H1 (cell line): Measurements from ENCODE around the gene SMOC2. TPM values are rescaled to one million over a fixed set of nuclear protein-coding genes. Genes with fewer than 3 reads are reported as not detected.
A peak's percentile ranks its signal among the peaks of the same experiment; 100 is the strongest.

Experiments used
- CTCF ChIA-PET: fragments of 300-600 bp; sonication (Branson Sonifier 250); formaldehyde crosslinking; loops from one replicate; lab custom pipeline; 2021; ENCODE audit not compliant: partially characterized antibody; lab: Charles Lee
- POLR2A ChIA-PET: fragments of 300-600 bp; sonication (Branson Sonifier 250); formaldehyde crosslinking; loops from one replicate; lab custom pipeline; 2021; ENCODE audit warnings: inconsistent platforms; ENCODE audit not compliant: partially characterized antibody; lab: Charles Lee
- DNase-seq, 2 experiments: peaks; one replicate each; pipeline versions ENCODE4 v3.0.0 to v3.0.0-alpha.2; 2010 to 2022; ENCODE audit warnings: low spot score in 2 of 2, low read depth in 1 of 2, mixed read lengths in 1 of 2
- FAIRE-seq: peaks from 2 replicates; lab custom pipeline; 2011; peaks lifted over from hg19 to GRCh38; lab: Jason Lieb, UNC
- H2AFZ ChIP-seq: 2 replicates; pipeline ENCODE4 v1.8.1; 2012; ENCODE audit warnings: low read length, inconsistent platforms
- H2AK5ac ChIP-seq: 2 replicates; pipeline ENCODE4 v1.6.1; 2013; ENCODE audit warnings: low read depth, low read length
- H2BK120ac ChIP-seq: replicated peaks from 2 replicates; pipeline ENCODE3; 2013; ENCODE audit warnings: low read depth, low read length, inconsistent platforms
- H2BK12ac ChIP-seq: 2 replicates; pipeline ENCODE4 v1.6.1; 2013; ENCODE audit warnings: low read depth, low read length
- H2BK15ac ChIP-seq: 2 replicates; pipeline ENCODE4 v1.6.1; 2013; ENCODE audit warnings: low read length
- H2BK20ac ChIP-seq: 2 replicates; pipeline ENCODE4 v1.6.1; 2013; ENCODE audit warnings: low read length
- H2BK5ac ChIP-seq: 2 replicates; pipeline ENCODE4 v1.6.1; 2013; ENCODE audit warnings: low read depth, low read length
- H3K14ac ChIP-seq: 2 replicates; pipeline ENCODE4 v1.6.1; 2013; ENCODE audit warnings: inconsistent platforms; ENCODE audit not compliant: insufficient read length
- H3K18ac ChIP-seq: 2 replicates; pipeline ENCODE4 v1.6.1; 2013; ENCODE audit warnings: low read length; ENCODE audit errors: extremely low read depth
- H3K23ac ChIP-seq: 2 replicates; pipeline ENCODE4 v1.6.1; 2013; ENCODE audit warnings: inconsistent platforms; ENCODE audit not compliant: insufficient read length
- H3K23me2 ChIP-seq: 2 replicates; pipeline ENCODE4 v1.6.1; 2013; ENCODE audit warnings: low read depth, low read length
- H3K27ac ChIP-seq: 2 replicates; pipeline ENCODE4 v1.6.1; 2011; ENCODE audit warnings: low read depth, low read length, inconsistent platforms
- H3K27me3 ChIP-seq, 4 experiments: replicated peaks in 1 of 4; 1 replicate in 1 of 4; 2 replicates in 3 of 4; pipeline versions ENCODE4 v1.6.1 to v1.8.1; 2011 to 2013; ENCODE audit warnings: low read length in 3 of 4, mild to moderate bottlenecking in 3 of 4, inconsistent platforms in 2 of 4, mixed read lengths in 2 of 4, moderate library complexity in 1 of 4; ENCODE audit not compliant: control insufficient read depth in 3 of 4, insufficient read depth in 3 of 4; ENCODE audit errors: extremely low read depth in 1 of 4
- H3K36me3 ChIP-seq, 4 experiments: 2 replicates each; pipeline versions ENCODE4 v1.6.1 to v1.8.1; 2011 to 2013; ENCODE audit warnings: mild to moderate bottlenecking in 4 of 4, low read length in 3 of 4, moderate library complexity in 2 of 4, control low read depth in 1 of 4, inconsistent platforms in 1 of 4; ENCODE audit not compliant: insufficient read depth in 4 of 4, control insufficient read depth in 2 of 4
- H3K4ac ChIP-seq: replicated peaks from 2 replicates; pipeline ENCODE3; 2013; ENCODE audit warnings: low read length, low read depth, mixed read lengths, inconsistent platforms; ENCODE audit not compliant: insufficient read length
- H3K4me1 ChIP-seq, 4 experiments: replicated peaks in 1 of 4; 1 replicate in 1 of 4; 2 replicates in 3 of 4; pipeline versions ENCODE4 v1.6.1 to v1.8.1; 2011 to 2013; ENCODE audit warnings: low read length in 3 of 4, inconsistent platforms in 2 of 4, mixed read lengths in 1 of 4; ENCODE audit not compliant: insufficient read depth in 4 of 4, control insufficient read depth in 3 of 4
- H3K4me2 ChIP-seq, 2 experiments: 2 replicates each; pipeline versions ENCODE4 v1.6.1 to v1.8.1; 2011 to 2013; ENCODE audit warnings: low read depth in 2 of 2, low read length in 2 of 2, control low read depth in 1 of 2, inconsistent platforms in 1 of 2, mild to moderate bottlenecking in 1 of 2; ENCODE audit not compliant: insufficient read depth in 1 of 2
- H3K4me3 ChIP-seq, 4 experiments: fragments of 200-600, 300-600 bp in 1 of 4; sonication (generic), shearing (Covaris generic), sonication (Bioruptor Twin) in 1 of 4; 2 replicates each; pipeline versions ENCODE4 v1.5.1 to v1.8.1; 2011 to 2016; ENCODE audit warnings: low read length in 4 of 4, low read depth in 3 of 4, control low read depth in 2 of 4, inconsistent platforms in 2 of 4, mild to moderate bottlenecking in 2 of 4, mixed read lengths in 1 of 4, moderate library complexity in 1 of 4; ENCODE audit not compliant: insufficient read depth in 2 of 4; ENCODE audit errors: extremely low read depth in 1 of 4
- H3K56ac ChIP-seq: replicated peaks from 2 replicates; pipeline ENCODE3; 2013; ENCODE audit warnings: low read depth, mild to moderate bottlenecking, mixed read lengths, low read length, inconsistent platforms; ENCODE audit not compliant: insufficient read length
- H3K79me1 ChIP-seq: 2 replicates; pipeline ENCODE4 v1.6.1; 2013; ENCODE audit warnings: low read depth, low read length, control low read depth
- H3K79me2 ChIP-seq, 2 experiments: 2 replicates each; pipeline versions ENCODE4 v1.6.1 to v1.8.1; 2012 to 2013; ENCODE audit warnings: low read length in 2 of 2, mild to moderate bottlenecking in 2 of 2, inconsistent platforms in 1 of 2; ENCODE audit not compliant: insufficient read depth in 2 of 2, control insufficient read depth in 1 of 2
- H3K9ac ChIP-seq, 4 experiments: replicated peaks in 1 of 4; 1 replicate in 1 of 4; 2 replicates in 3 of 4; pipeline versions ENCODE4 v1.6.1 to v1.8.1; 2011 to 2013; ENCODE audit warnings: low read depth in 3 of 4, low read length in 3 of 4, control low read depth in 2 of 4, mild to moderate bottlenecking in 2 of 4, moderate library complexity in 2 of 4, inconsistent platforms in 1 of 4; ENCODE audit errors: extremely low read depth in 1 of 4
- H3K9me3 ChIP-seq, 2 experiments: 2 replicates each; pipeline versions ENCODE4 v1.6.1 to v1.8.1; 2012 to 2013; ENCODE audit warnings: mild to moderate bottlenecking in 2 of 2, moderate library complexity in 2 of 2, control low read depth in 1 of 2, inconsistent platforms in 1 of 2, low read depth in 1 of 2, low read length in 1 of 2, mixed read lengths in 1 of 2; ENCODE audit not compliant: insufficient read depth in 2 of 2
- H4K20me1 ChIP-seq, 2 experiments: replicated peaks in 1 of 2; 2 replicates each; pipeline versions ENCODE3 to v1.8.1; 2011 to 2013; ENCODE audit warnings: inconsistent platforms in 2 of 2, low read length in 2 of 2, mild to moderate bottlenecking in 1 of 2; ENCODE audit not compliant: insufficient read depth in 2 of 2, control insufficient read depth in 1 of 2
- H4K5ac ChIP-seq: 2 replicates; pipeline ENCODE4 v1.6.1; 2013; ENCODE audit warnings: low read length, low read depth, mixed read lengths, inconsistent platforms; ENCODE audit not compliant: insufficient read length
- H4K8ac ChIP-seq: 2 replicates; pipeline ENCODE4 v1.8.0; 2013; ENCODE audit warnings: mild to moderate bottlenecking, moderate library complexity, low read length, inconsistent platforms; ENCODE audit not compliant: insufficient read depth; ENCODE audit errors: extremely low read depth
- H4K91ac ChIP-seq: replicated peaks from 2 replicates; pipeline ENCODE3; 2013; ENCODE audit warnings: low read length, mixed read lengths, inconsistent platforms; ENCODE audit not compliant: insufficient read length
- WGBS, 2 experiments: shearing (Covaris generic) in 1 of 2; methylation state at CpG; one replicate each; pipeline versions ENCODE4 v1.1.6 to v1.1.7; 2013 to 2015; ENCODE audit warnings: low lambda C conversion rate in 2 of 2, mixed read lengths in 2 of 2, inconsistent platforms in 1 of 2, low coverage in 1 of 2, missing lambda C conversion rate in 1 of 2; ENCODE audit not compliant: insufficient replicate concordance in 2 of 2, insufficient coverage in 1 of 2, insufficient read length in 1 of 2; ENCODE audit errors: extremely low coverage in 1 of 2, missing lambda C conversion rate in 1 of 2; 5-methylcytosine and 5-hydroxymethylcytosine counted together
- polyA plus RNA-seq, 7 experiments: library from polyadenylated mRNA; depleted of rRNA in 3 of 7; stranded (reverse) in 5 of 7; unstranded in 2 of 7; fragments of >200 nt in 5 of 7; fragments of 200-250 nt in 2 of 7; gene quantifications; 1 replicate in 5 of 7; 2 replicates in 1 of 7; 4 replicates in 1 of 7; pipeline versions ENCODE4 v1.2.1 to v1.2.3, GENCODE V29; 2011 to 2013; ENCODE audit warnings: missing spikeins in 2 of 7, mixed read lengths in 2 of 7
- total RNA-seq: library from RNA; stranded (reverse); fragmentation: NEBNext Ultra II Directional; extraction: Animal tissue kit (Norgen Biotek cat#: 25700); gene quantifications from 2 replicates; pipeline ENCODE4 v1.2.1, GENCODE V29; 2021

Gene SMOC2
- total and polyA plus RNA-seq, 2 of the 8 experiments (the other 6 are each of a cell fraction or from before 2014, with no cell fraction given), result 7.7 to 8.5 TPM

- Histone ChIP-seq H3K27me3 (no peaks in the 10 kb centered on the region), H3K4ac (no peak overlapping the region), H3K4me1 (peaks cover 0 to 8% (median 2%) of the 10 kb centered on the region in 4 experiments; a peak in 2 of 7 replicates), H3K79me2 (no peaks in the 10 kb centered on the region), H4K91ac (no peak overlapping the region), H3K9me3 (no peaks in the 10 kb centered on the region), H3K23ac (no peak overlapping the region), H3K36me3 (no peaks in the 10 kb centered on the region), H3K56ac (no peak overlapping the region), H2BK12ac (peak overlapping the region; percentile 80; the same call in 1 of the 2 replicates), H3K14ac (no peak overlapping the region), H4K5ac (no peak overlapping the region), H2BK120ac (no peak overlapping the region), H3K9ac (no peak overlapping the region), H2AK5ac (no peak overlapping the region), H2BK5ac (no peak overlapping the region), H2BK15ac (0 out of 2 replicates have a peak overlapping the region, but pooled peaks have one; percentile 16), H3K18ac (no peak overlapping the region), H3K4me3 (no peak overlapping the region), H2AFZ (no peak overlapping the region), H4K8ac (no peak overlapping the region), H4K20me1 (no peaks in the 10 kb centered on the region), H2BK20ac (no peak overlapping the region), H3K4me2 (no peak overlapping the region), H3K27ac (no peak overlapping the region), H3K23me2 (no peaks in the 10 kb centered on the region), H3K79me1 (no peaks in the 10 kb centered on the region)
- FAIRE-seq (no peak), DNase-seq (no peak)
- ChIA-PET CTCF (interaction anchor here (1.0 kb wide), 1 partner anchor 14 kb away, joined by 3 read pairs; no protein-coding TSS in a partner anchor), POLR2A (no interaction called here)
- WGBS, 2 experiments, result 88% methylated on average over 12 of the region's 12 CpGs; no CpG with 5 or more reads in 1 of the 2 experiments
These were observed 229.5 kb downstream of the SMOC2 start for GRCh38 chr6:168670401-168670985.
